ENCODE results near the gene FAM76A.

DNA sequence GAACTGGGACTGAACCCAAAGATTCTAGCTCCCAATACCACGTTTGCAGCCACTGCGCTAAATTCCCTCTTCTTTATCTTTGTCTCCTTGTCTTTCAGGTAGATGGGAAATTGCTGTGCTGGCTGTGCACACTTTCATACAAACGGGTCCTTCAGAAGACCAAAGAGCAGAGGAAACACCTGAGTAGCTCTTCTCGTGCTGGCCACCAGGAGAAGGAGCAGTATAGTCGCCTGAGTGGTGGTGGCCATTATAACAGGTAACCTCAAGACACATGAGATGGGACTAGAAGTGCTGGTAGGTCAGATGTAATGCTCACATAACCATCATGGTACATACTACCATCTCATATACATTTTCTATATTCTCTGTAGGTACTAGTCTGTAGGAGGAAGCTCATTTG lies 18.8 kb downstream of the FAM76A start:
- TF ChIP-seq, protein P1, sequence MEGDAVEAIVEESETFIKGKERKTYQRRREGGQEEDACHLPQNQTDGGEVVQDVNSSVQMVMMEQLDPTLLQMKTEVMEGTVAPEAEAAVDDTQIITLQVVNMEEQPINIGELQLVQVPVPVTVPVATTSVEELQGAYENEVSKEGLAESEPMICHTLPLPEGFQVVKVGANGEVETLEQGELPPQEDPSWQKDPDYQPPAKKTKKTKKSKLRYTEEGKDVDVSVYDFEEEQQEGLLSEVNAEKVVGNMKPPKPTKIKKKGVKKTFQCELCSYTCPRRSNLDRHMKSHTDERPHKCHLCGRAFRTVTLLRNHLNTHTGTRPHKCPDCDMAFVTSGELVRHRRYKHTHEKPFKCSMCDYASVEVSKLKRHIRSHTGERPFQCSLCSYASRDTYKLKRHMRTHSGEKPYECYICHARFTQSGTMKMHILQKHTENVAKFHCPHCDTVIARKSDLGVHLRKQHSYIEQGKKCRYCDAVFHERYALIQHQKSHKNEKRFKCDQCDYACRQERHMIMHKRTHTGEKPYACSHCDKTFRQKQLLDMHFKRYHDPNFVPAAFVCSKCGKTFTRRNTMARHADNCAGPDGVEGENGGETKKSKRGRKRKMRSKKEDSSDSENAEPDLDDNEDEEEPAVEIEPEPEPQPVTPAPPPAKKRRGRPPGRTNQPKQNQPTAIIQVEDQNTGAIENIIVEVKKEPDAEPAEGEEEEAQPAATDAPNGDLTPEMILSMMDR (conservative IDR thresholded peaks at IDR 0.05 in 1 of 2, IDR thresholded peaks at IDR 0.05 in 1 of 2; ENCODE audit: extremely low read depth in 1 of 2, insufficient read depth in 1 of 2, low read depth in 1 of 2, low read length in 2 of 2), result no peak
- no peak for TF ChIP-seq EZH2 (IDR thresholded peaks at IDR 0.05; ENCODE audit: borderline replicate concordance, low read length)

All from mammary epithelial cell (primary cell).